Hepatocyte (in vitro differentiated cells): ENCODE data around the gene ITPRIPL2.

Source experiments
- EZH2 ChIP-seq: fragments of 200-600 bp; sonication (generic); IDR thresholded peaks from 2 replicates; pipeline ENCODE4 v1.6.1; 2016; ENCODE audit warnings: antibody characterized with exemption, mild to moderate bottlenecking, borderline replicate concordance
- EZH2phosphoT487 ChIP-seq: fragments of 200-600 bp; sonication (generic); IDR thresholded peaks from one replicate; pipeline ENCODE4 v1.6.1; 2018; ENCODE audit warnings: antibody characterized with exemption, mild to moderate bottlenecking, low read depth, moderate library complexity; ENCODE audit not compliant: unreplicated experiment, severe bottlenecking
- TF ChIP-seq, protein P1 (sequence below): fragments of 200-600 bp; sonication (generic); IDR thresholded peaks from 2 replicates; pipeline ENCODE4 v1.5.1; 2016; ENCODE audit warnings: antibody characterized with exemption, mild to moderate bottlenecking; ENCODE audit not compliant: poor library complexity

DNA sequence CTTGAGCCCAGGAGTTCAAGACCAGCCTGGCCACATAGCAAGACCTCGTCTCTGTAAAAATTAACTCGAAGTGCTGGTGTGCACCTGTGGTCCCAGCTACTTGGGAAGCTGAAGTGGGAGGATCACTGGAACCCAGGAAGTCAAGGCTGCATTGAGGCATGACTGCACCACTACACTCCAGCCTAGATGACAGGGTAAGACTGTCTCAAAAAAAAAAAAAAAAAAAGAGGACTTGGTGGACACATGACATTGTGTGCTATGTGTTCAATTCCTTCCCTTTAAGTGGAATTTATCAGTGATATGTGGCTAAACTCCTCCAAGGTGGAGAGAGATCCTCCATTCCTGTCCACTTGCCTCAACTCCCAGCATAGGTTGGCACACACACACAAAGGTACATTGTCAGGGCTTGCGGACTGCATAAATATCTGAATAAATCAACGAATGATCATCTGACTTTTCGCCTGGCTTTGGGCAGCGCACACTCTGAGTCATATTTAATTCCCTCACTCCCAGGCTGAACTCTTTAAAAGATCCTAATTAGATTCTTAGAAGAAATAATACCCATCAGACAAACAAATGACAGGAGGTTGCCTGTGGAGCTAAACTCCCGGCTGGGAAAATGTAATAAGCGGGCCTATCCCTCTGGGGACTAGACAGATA, 29.3 kb downstream of the ITPRIPL2 start:
- TF ChIP-seq, protein P1, sequence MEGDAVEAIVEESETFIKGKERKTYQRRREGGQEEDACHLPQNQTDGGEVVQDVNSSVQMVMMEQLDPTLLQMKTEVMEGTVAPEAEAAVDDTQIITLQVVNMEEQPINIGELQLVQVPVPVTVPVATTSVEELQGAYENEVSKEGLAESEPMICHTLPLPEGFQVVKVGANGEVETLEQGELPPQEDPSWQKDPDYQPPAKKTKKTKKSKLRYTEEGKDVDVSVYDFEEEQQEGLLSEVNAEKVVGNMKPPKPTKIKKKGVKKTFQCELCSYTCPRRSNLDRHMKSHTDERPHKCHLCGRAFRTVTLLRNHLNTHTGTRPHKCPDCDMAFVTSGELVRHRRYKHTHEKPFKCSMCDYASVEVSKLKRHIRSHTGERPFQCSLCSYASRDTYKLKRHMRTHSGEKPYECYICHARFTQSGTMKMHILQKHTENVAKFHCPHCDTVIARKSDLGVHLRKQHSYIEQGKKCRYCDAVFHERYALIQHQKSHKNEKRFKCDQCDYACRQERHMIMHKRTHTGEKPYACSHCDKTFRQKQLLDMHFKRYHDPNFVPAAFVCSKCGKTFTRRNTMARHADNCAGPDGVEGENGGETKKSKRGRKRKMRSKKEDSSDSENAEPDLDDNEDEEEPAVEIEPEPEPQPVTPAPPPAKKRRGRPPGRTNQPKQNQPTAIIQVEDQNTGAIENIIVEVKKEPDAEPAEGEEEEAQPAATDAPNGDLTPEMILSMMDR = no peak
- TF ChIP-seq EZH2phosphoT487 (no peak), EZH2 (no peak)
